NCI-H748 (cell line): Measurements from ENCODE around the gene HSD17B12.

Experiments used
- DNase-seq: peaks from one replicate; lab custom pipeline; 2025; ENCODE audit not compliant: unreplicated experiment; lab: John Stamatoyannopoulos, UW

HSD17B12 gene

DNA sequence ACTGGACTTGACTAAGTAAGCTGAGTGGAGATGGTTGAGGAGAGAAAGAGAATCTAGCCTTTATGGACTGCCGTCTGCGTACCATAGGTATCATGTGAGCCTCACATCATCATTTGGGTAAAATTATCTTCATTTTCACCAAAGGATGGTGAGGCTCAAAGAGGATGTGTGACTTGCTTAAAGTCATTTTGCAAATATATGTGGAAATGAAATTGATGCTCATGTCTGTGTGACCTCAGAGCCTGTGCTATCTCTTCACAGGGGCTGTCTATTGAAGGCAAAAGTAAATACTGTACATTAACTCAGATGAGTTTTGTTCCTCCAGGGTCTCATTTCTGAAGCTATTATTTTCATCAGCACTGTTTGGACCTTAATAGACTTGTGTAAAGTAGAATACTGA lies 116.8 kb downstream of the HSD17B12 start:
- no peak for DNase-seq

DNA sequence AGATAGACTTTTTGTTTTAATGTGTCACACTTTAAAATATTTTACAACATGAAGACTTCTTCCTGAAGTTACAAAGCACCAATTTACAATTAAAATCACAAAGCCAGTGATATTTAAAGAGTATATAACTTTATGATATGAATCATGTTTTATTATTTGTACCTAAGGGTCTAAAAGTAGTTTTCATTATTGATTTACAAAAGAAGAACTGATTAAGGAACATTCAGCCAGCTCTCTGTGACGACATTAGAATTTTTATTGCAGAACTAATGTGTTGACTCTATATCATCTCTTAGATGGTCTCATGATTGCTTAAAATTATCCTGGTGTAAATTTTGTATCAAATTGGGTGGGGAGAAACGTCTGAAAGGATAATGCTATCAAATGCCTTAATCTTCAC lies 117.3 kb downstream of the HSD17B12 start:
- DNase-seq, result no peak

DNA sequence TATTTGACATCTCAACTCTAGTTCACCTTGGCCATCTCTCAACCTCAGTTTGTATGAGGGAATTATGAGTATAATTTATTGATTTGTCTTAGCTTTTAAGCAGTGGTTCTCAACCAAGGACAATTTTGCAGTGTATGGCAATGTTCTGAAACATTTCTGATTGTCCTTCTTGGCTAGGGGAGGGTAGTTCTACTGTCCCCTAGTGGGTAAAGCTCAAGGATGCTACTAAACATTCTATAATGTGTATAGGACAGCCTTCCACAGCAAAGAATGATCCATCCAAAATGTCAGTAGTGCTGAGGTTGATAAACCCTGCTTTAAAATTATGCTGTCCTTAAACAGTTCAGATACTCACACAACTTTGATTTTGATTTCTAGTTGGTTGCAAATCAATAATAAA lies 122.0 kb downstream of the HSD17B12 start:
- DNase-seq, result no peak

DNA sequence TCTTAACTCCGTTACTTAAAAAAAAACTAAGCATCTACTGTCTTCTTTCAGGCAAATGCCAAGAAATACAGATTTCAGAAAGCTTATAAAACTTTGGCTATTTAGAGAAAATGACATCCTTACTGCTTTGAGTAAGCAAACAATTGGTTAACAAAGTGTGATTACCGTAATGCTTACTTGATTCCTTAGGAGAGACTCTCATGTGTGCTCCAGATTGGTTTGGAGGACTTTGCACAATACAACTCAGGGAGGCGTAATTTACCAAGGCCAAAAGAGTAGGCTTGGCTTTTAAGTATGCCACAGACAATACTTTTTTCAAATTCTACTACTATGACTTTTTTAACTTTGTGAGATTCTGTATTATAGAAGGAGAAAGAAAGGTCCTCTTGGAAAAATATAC lies 123.2 kb downstream of the HSD17B12 start:
- DNase-seq, result no peak

DNA sequence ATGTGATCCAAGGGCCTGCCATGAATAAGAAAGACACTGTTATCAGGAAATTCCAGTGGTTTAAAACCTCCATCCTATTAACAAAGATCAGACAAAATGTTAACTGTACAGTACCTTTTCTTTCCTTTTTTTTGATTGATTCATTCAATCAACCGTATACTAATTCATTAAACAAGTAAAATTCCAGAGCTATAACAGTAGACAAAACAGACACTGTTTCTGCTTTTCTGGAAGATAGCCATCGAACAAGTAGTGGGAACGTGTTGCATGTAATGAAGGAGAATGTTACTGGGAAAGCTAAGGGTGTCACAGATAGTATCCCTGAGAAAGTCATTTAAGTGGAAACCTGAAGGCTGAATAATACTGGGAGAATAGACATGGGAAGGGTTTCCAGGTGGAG lies 126.4 kb downstream of the HSD17B12 start:
- DNase-seq, result no peak

DNA sequence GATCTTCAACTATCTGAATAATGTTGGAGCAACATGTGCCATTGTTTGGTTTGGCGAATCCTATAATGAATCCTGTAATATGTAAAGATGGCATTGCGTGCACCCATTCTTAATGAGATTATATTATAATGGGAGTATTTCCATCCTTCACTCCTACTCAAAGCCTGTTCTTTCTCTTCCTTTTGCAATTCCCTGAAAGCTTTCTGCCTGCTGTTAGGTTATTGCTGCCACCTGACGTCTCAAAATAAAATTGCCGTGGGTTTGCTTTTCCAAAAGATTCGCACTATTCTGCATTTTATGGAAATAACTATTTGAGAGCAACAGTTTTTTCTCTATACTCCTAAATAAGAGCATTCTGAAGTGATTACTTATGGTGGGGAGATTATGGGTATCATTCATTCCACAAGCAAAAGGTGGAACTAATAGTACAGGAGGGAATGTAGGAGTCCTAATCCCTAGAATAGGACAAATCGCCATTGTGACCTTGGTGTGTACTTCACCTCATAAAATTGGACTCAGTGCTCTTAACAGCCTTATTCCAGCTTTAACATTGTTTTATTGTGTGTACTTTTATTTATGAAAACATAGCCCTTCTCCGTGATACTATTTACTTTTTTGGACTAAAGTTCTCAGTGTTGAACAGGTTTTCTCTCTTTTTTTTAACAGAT lies 130.5 kb downstream of the HSD17B12 start:
- no peak for DNase-seq

DNA sequence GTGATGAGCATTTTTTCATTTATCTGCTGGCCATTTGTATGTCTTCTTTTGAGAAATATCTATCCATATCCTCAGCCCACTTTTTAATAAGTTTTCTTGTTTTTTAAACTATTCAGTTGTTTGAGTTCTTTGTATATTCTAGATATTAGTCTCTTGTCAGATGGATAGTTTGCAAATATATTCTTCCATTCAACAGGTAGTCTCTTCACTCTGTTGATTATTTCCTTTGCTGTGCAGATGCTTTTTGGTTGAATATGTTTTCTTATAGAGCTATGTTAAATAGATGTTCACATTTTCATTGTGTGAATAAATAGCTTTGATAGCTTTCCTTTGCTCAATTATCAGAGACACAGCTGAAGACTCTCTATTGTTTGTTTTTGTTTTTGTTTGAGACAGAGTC lies 131.9 kb downstream of the HSD17B12 start:
- DNase-seq, result no peak

DNA sequence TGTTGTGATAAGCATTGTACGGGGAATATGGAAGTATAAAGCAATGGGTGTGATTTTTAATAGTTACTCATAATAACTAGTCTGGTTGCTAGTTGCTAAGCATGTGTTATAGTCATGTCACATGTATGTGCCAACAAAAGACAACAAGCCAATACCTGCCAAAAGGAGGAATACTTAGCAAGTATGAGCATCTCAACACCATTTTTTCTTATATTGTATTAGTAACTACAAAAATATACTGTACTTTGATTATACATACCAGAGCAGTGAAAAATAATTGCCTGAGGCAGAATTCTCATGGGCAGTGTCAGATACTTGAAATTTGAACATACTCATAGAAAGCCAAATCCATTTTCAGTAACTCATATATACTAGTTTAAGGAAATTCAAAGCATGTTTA lies 137.7 kb downstream of the HSD17B12 start:
- no peak for DNase-seq

DNA sequence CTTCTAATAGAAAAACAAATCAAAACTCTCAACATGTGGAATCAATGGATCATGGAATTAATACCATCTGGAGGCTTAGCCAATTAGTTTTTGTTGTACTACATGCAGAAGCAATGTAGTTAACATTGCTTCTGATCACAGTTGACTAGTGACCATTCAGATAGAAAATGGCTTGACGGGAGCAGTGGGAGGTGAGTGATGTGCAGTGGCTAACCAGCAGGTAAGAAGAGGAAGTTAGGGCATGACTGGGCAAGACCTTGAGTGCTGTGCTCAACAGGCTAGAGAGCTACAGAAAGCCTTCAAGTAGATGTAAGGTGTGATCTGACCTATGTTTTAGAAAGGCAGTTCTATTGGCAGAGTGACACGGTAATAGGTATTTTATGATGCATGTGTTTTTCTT lies 139.4 kb downstream of the HSD17B12 start:
- DNase-seq, result no peak

DNA sequence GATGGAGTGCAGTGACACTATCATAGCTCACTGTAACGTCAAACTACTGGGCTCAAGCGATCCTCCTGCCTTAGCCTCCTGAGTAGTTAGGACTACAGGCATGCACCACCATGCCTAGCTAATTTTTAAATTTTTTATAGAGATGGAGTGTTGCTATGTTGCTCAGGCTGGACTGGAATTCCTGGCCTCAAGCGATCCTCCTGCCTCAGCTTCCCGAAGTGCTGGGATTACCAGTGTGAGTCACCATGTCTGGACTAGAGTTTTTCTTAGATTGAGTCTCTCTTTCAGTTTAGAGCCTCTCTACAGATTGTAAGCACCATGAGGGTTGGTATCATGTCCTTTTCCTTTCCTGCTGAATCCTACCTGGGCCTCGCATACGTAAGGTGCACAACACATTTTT lies 142.8 kb downstream of the HSD17B12 start:
- no peak for DNase-seq

DNA sequence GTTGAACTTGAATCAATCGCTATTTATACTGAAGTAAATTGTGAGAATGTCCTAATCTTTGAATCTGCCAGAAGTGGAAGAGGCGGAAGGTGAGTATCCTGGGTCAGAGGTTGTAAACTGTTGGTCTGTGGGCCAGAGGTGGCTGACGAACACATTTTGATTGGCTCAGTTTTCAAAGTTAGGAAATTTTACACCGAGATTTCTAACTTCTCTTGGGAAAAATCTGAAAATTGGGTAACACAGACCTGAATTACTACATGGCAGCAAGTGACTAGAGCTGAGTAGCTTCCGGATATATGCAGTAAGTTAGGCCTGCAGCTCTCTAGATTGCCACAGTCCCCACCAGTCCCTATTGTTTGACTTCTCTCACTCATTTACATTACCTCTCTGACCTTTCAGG lies 143.3 kb downstream of the HSD17B12 start:
- DNase-seq, result no peak

DNA sequence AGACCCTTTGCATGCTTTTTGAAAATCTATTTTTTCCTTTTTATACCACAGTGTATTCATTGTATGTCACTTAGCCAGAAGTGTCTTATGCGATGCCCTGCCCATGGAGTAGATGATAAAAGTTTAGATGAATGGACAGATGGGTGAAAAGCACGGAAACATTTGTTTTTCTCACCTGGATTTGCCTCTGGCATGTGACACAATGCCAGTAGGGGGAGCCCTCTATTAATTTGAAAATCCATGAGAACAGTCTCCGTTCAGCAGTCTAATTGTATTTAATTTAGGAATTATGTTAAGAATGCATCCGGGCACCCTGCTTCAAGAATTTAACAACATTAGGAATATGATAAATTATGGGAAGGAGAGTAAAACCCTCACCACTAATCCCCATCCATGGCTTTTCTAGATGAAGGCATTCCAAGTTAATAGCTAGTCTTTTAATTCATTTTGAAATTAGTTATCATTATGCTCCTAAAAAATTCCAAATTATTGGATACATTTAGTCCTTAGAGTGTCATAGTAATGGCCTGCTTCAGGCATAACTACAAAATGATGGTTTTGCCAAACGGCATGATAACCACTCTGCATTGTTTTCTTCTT lies 144.8 kb downstream of the HSD17B12 start:
- DNase-seq, result peak; percentile 51

DNA sequence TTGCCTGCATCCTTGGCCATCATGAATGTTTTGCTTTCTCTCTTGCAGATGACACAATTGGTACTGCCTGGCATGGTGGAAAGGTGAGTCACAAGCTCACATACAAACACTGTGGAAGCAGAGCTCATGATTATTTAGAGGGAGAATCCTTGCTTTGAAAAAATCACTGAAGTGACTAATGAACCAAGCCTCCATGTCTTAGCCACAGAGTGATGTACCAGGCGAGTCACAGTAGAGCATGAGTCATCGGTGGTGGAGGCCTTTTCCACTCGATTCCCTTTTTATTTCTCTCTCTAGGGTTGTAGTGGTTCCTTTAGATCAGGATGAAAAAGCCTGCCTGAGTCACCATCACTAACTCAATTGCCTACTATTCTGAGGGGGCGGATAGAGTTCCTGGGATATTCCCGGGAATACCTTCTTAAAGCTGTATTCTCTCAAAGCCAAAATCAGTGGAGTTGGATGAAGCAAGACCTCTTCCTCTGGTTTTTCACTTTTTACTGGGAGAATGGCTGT lies 150.4 kb downstream of the HSD17B12 start:
- no peak for DNase-seq

DNA sequence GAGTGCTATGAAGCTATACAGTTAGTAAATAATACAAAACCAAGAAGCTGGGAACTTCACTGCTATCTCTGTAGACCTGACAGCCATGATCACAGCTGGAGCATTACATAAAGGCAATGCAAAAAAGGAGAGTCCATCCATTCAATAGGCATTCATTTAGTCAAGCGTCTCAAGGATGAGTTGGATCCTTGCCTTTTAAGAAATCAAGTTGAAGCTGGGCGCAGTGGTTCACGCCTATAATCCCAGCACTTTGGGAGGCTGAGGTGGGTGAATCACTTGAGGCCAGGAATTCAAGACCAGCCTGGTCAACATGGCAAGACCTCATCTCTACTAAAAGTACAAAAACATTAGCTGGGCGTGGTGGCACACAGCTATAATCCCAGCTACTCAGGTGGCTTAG lies 152.0 kb downstream of the HSD17B12 start:
- no peak for DNase-seq

DNA sequence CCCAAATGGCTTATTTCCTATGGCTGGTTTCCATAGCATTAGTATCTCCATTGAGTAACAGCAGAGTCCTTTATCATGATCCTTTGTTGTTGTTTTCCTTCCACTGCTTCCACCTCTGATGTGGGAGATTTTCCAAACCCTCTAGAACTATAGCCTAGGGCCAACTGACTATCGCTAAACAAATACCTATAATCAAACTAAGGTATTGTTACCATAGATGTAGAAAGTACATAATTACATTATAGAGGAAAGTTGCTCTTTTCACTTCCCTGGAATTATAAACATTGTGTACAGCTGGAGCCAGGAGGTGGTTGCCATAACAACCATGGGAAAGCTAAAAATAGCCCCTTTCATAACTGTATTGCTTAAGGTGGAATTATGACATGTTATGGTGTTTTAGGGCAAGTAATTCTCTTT lies 153.1 kb downstream of the HSD17B12 start:
- DNase-seq, result peak; percentile 82

DNA sequence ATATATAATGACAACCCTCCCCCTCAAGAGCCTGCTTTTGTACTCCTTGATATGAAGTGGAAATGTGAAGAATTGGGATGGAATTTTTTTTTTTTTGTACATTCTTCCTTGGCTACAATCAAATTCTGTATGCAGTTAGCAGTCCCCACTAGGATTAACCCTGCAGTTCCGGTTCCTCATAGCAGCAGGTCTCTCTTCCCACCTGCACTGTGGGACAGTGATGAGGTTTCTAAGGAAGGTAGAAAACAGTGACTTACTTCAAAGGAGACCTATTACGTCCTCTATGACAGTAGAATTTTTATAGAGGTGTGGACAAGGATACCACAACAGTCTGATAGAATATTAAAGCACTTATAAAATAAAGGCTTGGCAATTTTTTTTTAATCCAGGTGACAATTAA lies 153.7 kb downstream of the HSD17B12 start:
- peak; percentile 40 for DNase-seq

DNA sequence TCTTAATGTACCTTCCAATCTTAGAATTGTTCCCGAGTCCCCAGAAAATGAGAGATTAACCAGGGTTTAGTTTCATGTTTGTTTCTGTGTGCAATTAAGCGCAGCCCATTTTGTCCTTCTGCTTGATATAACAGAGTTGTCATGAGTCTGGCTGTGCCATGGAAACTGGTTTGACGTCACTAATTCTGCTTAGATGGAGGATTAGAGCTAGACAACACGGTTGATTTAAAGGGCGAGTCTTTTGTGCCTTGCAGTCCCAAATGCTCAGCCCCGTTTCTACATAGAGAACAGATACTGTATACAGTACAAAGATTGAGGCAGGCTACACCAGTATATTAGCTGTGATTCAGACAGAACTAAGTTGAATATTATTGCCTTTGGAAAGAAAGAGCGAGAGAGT lies 154.6 kb downstream of the HSD17B12 start:
- DNase-seq, result peak; percentile 79

DNA sequence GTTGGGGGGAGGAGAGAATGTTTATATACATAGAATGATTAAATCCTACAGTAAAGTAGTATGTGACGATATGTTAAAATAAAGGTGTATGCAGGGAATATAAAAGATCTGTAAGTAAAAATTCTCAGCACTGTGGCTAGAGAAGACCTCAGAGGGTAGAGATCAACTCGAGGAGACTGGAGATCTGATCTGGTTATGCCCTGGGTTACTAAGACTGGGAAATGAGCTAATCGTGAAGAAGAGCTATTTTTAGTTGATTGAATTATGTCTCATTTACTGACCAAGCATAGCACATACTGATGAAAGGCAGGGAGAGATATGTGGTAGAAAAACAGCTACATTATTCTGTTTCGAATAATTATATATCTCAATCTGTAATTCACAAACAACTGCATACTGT lies 157.3 kb downstream of the HSD17B12 start:
- no peak for DNase-seq

DNA sequence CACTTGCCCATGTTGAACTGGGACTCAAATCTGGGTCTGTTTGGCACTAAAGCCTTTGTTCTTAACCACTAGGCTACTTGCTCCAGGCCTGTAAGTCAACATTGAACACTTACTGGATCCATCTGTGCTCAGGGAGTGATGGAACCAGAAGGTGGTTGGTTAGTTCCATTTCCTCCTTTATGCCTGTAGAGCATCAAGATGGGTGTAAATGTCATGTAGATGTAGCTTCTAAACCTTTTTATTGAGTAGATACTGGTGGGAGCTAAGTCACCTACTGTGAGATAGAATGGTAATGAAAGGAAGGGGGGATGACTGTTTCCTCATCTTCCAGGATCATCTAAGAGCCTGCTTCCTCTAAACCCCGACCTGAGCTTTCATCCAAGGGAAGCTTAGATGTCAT lies 161.5 kb downstream of the HSD17B12 start:
- no peak for DNase-seq

DNA sequence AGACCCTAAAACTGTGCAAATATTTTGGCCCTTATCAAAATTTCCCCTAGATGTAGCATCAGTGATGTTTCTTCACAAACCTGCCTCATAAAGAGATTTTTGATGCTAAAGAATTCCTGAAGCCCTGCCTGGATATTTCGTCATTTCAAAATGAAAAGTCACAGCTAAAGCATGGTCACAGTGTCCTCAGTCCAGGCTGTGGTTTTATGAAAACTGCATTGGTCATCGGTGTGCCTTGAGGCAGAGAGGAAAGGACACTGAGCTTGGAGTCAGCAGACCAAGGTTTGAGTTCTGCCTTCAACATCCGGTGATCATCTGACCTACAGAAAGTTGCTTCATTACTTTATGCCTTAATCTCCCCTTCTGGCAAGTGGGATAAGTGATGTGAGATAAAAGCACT lies 165.3 kb downstream of the HSD17B12 start:
- no peak for DNase-seq

DNA sequence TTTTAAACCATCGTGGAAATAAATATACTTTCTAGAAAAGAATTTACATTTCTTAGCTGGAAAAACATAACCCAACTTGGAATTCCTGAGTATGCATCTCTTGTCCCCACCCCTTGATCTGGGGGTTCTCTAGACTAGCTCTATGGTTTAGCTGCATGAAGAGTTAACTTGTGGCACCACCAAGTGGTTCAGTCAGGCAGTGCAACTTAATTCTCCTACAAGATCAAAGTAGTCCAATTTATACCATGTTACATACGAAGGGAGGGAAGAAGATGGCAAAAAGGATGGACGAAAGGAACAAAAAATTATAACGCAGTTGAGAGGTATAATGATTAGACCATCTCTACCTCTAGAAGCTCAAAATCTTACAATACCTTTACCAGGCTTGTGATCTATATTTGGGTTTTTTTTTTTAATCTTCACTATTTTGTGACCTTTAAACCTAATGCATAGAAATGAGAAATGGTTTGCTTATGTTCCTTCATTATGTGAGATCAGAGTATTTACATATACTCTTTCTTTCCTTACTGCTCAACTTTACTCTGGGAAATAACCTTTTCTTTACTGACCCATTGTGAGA lies 171.6 kb downstream of the HSD17B12 start:
- peak; percentile 61 for DNase-seq

DNA sequence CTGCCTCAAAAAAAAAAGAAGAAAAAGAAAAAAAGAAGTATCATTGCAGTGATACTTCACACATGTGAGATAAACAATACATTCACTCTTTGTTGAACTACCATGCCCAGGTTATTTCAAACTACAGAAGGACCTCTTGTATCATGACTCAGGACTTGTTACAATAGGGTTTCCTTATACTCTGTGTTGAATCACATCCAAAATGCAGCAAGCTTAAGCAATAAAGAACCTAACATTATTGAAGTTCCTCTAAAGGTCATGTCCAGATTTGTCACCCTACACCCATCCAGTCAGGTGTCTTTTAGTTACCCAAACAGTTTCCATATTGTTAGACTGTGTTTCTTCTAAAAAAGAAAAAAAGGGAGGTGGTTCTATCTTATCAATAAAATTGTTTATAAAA lies 173.2 kb downstream of the HSD17B12 start:
- no peak for DNase-seq

DNA sequence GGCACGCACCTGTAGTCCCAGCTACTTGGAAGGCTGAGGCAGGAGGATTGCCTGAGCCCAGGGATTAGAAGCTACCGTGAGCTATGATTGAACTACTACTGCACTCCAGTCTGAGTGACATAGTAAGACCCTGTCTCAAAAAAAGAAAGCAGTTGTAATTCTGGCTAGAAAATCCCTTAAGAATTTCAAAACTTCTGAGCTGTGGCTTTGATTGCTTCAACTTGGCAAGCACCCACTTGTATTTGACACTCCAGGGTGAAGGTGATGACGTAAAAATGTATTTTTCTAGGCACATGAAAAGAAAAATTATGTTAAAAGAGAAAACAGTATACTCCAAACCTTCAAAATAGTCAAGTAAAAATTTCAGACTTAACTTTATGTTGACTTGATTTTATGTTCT lies 176.5 kb downstream of the HSD17B12 start:
- no peak for DNase-seq
